Ammon's horn (tissue), 1 donor: ENCODE measurements around the gene PTX4.
"Not testable (repeated sequence)": the region's sequence is repeated elsewhere in the genome, so short reads cannot be mapped to it uniquely, and the experiment has no call there.

ENCODE experiments used
- DNase-seq: peaks from one replicate; pipeline ENCODE4 v3.0.0-alpha.2; 2016; ENCODE audit warnings: low spot score

The PTX4 gene

GRCh38 chr16:1481906-1482835, 6.6 kb downstream of the PTX4 start:
- DNase-seq, result no peak

- DNase-seq, result not testable (repeated sequence)
Measured at GRCh38 chr16:1478937-1479336, 9.8 kb downstream of the PTX4 start.

GRCh38 chr16:1477033-1477432, 11.7 kb downstream of the PTX4 start:
- DNase-seq, result no peak

GRCh38 chr16:1475552-1476114, 13.1 kb downstream of the PTX4 start:
- DNase-seq, result no peak

GRCh38 chr16:1474796-1475551, 13.8 kb downstream of the PTX4 start, which contains the start of gene CLCN7:
Gene CLCN7, minus strand, starts transcription at chr16:1475028. Its CDS starts 54 bp downstream, at chr16:1474974.
- peak; percentile 82 for DNase-seq

GRCh38 chr16:1474082-1474795, 14.5 kb downstream of the PTX4 start:
- DNase-seq, result no peak

- no peak for DNase-seq
Measured at GRCh38 chr16:1472974-1473373, 15.8 kb downstream of the PTX4 start.

GRCh38 chr16:1471569-1472194, 17.1 kb downstream of the PTX4 start:
- DNase-seq, result no peak

- DNase-seq, result no peak
Measured at GRCh38 chr16:1470481-1471251, 18.1 kb downstream of the PTX4 start.

- no peak for DNase-seq
Measured at GRCh38 chr16:1469693-1470201, 19.0 kb downstream of the PTX4 start.

GRCh38 chr16:1469141-1469540, 19.6 kb downstream of the PTX4 start:
- DNase-seq, result not testable (repeated sequence)

GRCh38 chr16:1468426-1468810, 20.3 kb downstream of the PTX4 start:
- no peak for DNase-seq

GRCh38 chr16:1466968-1467521, 21.7 kb downstream of the PTX4 start:
- DNase-seq, result no peak

GRCh38 chr16:1466054-1466453, 22.7 kb downstream of the PTX4 start:
- DNase-seq, result no peak

GRCh38 chr16:1465567-1465915, 23.2 kb downstream of the PTX4 start:
- DNase-seq, result no peak

GRCh38 chr16:1464894-1465566, 23.7 kb downstream of the PTX4 start:
- no peak for DNase-seq

- no peak for DNase-seq
Measured at GRCh38 chr16:1464196-1464893, 24.4 kb downstream of the PTX4 start.

- no peak for DNase-seq
Measured at GRCh38 chr16:1461146-1461545, 27.6 kb downstream of the PTX4 start.

- DNase-seq, result no peak
Measured at GRCh38 chr16:1460602-1461138, 28.1 kb downstream of the PTX4 start.
